ENCODE results near the gene PTGIS.

GRCh38 chr20:49578436-49578835 is 10.5 kb upstream of the PTGIS start:
- TF ChIP-seq, protein P1, sequence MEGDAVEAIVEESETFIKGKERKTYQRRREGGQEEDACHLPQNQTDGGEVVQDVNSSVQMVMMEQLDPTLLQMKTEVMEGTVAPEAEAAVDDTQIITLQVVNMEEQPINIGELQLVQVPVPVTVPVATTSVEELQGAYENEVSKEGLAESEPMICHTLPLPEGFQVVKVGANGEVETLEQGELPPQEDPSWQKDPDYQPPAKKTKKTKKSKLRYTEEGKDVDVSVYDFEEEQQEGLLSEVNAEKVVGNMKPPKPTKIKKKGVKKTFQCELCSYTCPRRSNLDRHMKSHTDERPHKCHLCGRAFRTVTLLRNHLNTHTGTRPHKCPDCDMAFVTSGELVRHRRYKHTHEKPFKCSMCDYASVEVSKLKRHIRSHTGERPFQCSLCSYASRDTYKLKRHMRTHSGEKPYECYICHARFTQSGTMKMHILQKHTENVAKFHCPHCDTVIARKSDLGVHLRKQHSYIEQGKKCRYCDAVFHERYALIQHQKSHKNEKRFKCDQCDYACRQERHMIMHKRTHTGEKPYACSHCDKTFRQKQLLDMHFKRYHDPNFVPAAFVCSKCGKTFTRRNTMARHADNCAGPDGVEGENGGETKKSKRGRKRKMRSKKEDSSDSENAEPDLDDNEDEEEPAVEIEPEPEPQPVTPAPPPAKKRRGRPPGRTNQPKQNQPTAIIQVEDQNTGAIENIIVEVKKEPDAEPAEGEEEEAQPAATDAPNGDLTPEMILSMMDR (IDR thresholded peaks at IDR 0.05), result no peak
- no peak for TF ChIP-seq POLR2AphosphoS5 (IDR thresholded peaks at IDR 0.05)

All from prostate gland (tissue), 2 donors.